ACHN (cell line): ENCODE measurements around the gene FAM53A.
"Not testable (repeated sequence)": the region's sequence is repeated elsewhere in the genome, so short reads cannot be mapped to it uniquely, and the experiment has no call there.

Experiments
- DNase-seq: peaks from one replicate; pipeline ENCODE4 v3.0.0-alpha.2; 2015
- in situ Hi-C: cut with HindIII; loops from 2 replicates; pipeline ENCODE4 v1.10.0; 2017; ENCODE audit warnings: low sequenced_read_pairs, low pct_ligation_motif_present, low pct_unique_long_range_greater_than_20kb

Gene FAM53A

GRCh38 chr4:1648962-1649361 is 35.2 kb downstream of the FAM53A start:
- DNase-seq: no peak
- in situ Hi-C loops: no loop called here

DNA sequence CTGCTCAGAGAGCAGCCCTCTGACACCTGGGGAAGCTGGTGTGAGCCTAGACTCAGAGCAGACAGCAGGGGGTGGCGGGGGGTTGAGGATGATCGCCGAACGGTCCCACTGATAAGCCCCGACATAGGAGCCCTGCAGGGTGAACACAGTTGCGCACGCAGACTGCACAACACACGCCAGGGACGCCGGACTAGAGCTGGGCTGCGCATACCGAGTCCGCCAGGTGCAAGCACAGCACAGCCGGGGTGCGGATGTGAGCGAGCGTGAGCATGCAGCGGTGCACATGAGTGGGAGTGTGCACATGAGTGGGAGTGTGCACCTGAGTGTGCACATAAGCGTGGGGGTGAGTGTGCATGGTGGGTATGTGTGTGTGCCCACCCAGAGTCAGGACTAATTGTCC is 36.7 kb downstream of the FAM53A start:
- in situ Hi-C loops: no loop called here
- no peak for DNase-seq

GRCh38 chr4:1646690-1647089 is 37.4 kb downstream of the FAM53A start:
- no peak for DNase-seq
- in situ Hi-C loops: no loop called here

DNA sequence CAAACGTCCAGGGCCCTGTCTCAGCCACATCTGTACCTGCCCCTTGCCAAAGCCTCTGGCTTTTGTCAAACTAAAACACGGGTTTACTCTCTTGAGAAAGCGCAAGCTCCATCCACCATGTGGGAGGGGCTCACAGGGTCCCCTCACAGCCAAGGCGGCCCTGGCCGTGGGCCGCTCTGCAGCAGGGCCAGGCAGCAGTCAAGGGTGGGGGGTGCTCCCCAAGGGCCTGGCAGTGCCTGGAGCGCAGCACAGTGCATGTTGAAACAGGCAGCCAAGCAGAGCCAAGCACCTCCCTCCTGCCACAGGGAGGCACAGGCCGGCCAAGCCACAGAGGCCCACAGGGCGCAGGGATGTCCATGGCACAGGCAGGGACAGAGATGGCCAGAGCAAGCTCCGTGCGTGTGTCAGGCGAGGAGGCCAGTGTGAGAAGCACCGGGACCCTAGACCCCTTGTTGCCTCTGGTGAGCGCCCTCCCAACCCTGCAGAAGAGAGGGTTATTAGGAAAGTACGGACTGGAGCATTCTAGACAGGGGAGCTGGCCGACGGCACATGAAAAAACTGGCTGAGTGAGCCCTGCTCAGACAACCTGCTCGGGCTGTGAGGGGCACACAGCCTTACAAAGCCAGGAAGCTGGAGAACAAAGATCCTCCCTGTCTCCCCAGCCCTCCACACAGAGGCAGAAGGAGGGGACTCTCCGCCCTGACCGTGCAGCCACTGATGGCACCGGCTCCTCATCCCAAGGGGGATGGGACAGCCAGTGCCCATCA is 39.0 kb downstream of the FAM53A start:
- no peak for DNase-seq

GRCh38 chr4:1643971-1644735 is 40.0 kb downstream of the FAM53A start:
- in situ Hi-C loops: no loop called here
- DNase-seq: no peak

More for the DNA sequence above, 39.0 kb downstream of the FAM53A start:
- in situ Hi-C loops: no loop called here

DNA sequence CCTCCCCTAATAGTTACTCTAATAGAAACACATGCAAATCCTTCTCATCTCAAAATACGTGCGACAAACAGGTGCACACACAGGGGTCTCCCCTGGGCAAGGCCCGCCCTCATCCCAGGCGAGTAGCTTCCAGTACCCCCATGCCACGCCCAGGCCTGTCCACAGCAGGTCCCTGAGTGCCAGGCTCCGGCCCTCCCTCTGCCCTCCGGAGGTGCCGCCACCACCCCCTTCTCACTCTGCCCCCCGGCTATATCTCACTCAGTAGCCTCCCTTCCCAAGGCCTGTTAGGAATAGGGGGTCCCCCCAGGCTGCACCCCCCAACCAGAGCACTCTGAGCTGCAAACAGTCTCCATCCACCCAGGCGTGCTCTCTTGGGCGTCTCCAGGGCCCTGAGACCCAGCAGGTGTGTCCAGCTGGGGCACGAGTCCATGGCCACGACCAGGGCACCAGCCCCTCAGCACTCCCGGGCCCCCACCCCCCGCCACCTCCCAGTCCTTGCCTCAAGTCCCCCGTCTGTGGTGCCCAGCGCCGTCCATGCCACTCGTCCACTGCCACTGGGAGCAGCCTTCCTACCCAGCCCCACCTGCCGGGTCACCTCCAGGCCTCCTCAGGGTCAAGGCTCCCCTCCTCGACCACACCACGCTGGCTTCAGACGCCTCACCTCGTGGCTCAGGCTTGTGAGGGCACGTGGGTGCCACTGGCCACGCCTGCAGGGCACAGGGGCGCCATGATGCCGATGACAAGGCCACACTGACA is 41.7 kb downstream of the FAM53A start:
- no peak for DNase-seq

DNA sequence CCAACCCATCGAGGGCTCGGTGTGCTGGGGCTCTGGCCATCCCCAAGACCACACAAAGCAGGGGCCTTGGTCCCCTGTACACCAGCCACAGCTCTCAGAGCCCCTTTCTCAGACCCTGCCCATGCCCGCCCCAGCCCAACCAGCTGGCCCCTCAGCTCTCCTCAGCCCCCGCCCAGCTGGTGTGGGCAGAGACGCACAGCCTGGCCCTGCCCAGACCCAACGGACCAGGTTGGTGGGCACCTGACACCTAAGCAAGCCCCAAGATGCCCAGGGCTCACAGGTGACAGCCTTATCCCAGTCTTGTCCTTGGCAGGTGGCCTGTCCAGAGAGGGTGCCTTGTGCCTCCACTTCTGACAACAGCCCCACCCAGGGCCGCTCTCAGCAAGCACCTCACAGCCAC is 42.4 kb downstream of the FAM53A start:
- DNase-seq: no peak
- in situ Hi-C loops: no loop called here

More for the DNA sequence above, 41.7 kb downstream of the FAM53A start:
- in situ Hi-C loops: no loop called here

DNA sequence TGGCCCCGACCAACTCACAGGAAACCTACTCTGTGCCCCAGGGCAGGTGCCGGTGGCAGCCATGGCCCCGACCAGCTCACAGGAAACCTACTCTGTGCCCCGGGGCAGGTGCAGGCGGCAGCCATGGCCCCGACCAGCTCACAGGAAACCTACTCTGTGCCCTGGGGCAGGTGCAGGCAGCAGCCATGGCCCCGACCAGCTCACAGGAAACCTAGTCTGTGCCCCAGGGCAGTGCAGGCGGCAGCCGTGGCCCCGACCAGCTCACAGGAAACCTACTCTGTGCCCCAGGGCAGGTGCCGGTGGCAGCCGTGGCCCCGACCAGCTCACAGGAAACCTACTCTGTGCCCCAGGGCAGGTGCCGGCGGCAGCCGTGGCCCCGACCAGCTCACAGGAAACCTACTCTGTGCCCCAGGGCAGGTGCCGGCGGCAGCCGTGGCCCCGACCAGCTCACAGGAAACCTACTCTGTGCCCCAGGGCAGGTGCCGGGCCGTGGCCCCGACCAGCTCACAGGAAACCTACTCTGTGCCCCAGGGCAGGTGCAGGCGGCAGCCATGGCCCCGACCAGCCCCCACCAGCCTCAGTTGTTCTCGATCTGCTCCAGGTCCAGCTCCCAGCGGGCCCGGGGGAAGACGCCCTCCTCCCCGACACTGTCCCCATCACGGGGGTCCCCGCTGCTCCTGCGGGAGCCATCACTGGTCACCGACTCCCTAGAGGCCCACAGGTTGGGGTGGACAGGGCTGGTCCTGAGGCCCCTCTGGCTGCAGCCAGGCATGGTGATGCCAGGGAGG is 43.2 kb downstream of the FAM53A start:
- DNase-seq, in situ Hi-C loops: not testable (repeated sequence)

DNA sequence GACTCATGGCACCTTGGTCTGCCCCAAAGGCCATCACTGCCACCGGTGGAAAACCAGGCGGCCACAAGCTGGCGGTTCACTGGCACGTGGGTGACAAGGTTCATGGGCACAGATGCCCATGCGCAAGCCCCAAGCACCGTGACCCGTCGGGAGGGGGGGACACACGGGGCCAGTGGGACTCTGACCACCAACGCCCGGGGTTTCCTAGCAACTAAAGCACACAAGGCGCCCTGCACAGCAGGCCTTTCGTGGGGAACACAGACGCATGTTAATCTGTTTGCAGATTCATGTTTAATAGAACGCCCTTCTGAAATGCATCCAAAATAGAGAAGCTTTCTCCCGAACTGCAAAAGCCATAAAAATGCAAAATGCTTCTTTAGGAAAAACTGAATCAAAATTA is 43.9 kb downstream of the FAM53A start:
- DNase-seq: no peak
- in situ Hi-C loops: no loop called here

- no peak for DNase-seq
- in situ Hi-C loops: no loop called here
These were observed 44.7 kb downstream of the FAM53A start for GRCh38 chr4:1639299-1639868.

- in situ Hi-C loops: no loop called here
- DNase-seq: no peak
These were observed 45.2 kb downstream of the FAM53A start for GRCh38 chr4:1638873-1639272.

DNA sequence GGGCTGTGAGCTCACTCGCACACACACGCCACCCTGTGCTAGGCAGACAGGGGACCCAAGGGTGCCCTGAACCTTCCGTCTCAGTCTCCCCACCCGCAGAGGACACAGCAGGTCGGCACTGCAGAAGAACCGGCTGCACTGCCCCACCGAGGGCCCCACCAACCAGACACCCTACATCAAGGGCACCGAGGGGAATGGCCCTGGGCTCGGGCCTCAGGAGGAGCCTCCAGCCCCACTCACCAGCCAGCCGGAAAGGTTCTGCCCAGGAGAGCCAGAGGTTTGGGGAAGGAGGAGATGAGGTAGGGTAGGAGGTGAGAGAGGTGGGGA is 45.9 kb downstream of the FAM53A start:
- in situ Hi-C loops: no loop called here
- DNase-seq: no peak

GRCh38 chr4:1637580-1638271 is 46.4 kb downstream of the FAM53A start:
- DNase-seq: no peak
- in situ Hi-C loops: no loop called here

DNA sequence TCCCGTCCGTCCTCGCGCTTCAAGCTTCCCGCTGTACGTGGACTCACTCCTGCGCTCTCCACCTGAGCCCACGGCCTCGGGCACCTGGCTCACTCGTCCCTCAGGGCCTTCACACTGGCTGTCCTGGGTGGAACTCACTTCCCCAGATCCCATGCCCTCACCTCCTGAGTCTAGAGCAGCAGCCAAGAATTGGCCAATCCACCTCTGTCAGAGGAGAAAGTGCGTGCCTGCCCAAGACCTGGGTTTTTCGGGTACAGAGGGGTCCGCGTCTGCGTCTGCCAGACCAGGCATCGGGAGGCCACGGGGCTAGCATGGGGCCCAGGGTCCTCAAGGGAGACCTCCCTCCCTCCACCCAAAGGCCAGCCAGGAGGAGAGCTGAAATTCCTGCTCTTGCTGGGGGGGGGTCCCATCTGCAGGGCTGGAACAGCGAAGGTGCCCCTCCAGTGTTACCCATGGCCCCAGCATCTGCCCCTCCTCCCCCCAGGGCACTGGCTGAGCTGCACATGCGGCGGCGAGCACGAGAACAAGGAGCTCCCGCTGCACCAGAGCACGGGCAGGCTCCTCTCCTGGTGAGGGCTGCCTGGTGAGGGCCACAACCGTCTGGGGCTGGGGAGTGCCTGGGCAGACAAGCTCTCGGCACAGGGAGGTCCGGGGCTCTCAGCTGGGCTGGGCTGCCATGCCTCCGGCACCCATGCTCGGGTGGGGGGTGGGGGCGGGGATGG is 47.5 kb downstream of the FAM53A start:
- in situ Hi-C loops: no loop called here
- no peak for DNase-seq

GRCh38 chr4:1635464-1635863 is 48.6 kb downstream of the FAM53A start:
- DNase-seq: no peak
- in situ Hi-C loops: no loop called here

GRCh38 chr4:1633993-1634392 is 50.1 kb downstream of the FAM53A start:
- in situ Hi-C loops: no loop called here
- DNase-seq: no peak
